HUES64 (cell line): Measurements from ENCODE around the gene USP2.
A peak's percentile ranks its signal among the peaks of the same experiment; 100 is the strongest.

ENCODE experiments used
- H3K27ac ChIP-seq: 2 replicates; pipeline ENCODE4 v1.7.0; 2013; ENCODE audit warnings: low read depth, low read length, inconsistent platforms
- H3K27me3 ChIP-seq: 2 replicates; pipeline ENCODE4 v1.6.1; 2013; ENCODE audit warnings: mild to moderate bottlenecking, low read length; ENCODE audit not compliant: insufficient read depth
- H3K36me3 ChIP-seq: 2 replicates; pipeline ENCODE4 v1.6.1; 2013; ENCODE audit warnings: mild to moderate bottlenecking, low read length; ENCODE audit not compliant: insufficient read depth
- H3K4me1 ChIP-seq: 2 replicates; pipeline ENCODE4 v1.6.1; 2013; ENCODE audit warnings: mild to moderate bottlenecking, low read length, moderate library complexity; ENCODE audit not compliant: insufficient read depth
- H3K4me3 ChIP-seq: 2 replicates; pipeline ENCODE4 v1.5.1; 2013; ENCODE audit warnings: mild to moderate bottlenecking, low read length, moderate library complexity
- H3K9ac ChIP-seq: 2 replicates; pipeline ENCODE4 v1.6.1; 2013; ENCODE audit warnings: mild to moderate bottlenecking, low read depth, low read length
- H3K9me3 ChIP-seq: 2 replicates; pipeline ENCODE4 v1.6.1; 2013; ENCODE audit warnings: low read depth, low read length; ENCODE audit not compliant: insufficient read depth
- WGBS: fragments of 150-250, 120-280 bp; methylation state at CpG from one replicate; pipeline ENCODE4 v1.1.7; 2013; ENCODE audit warnings: missing lambda C conversion rate; 5-methylcytosine and 5-hydroxymethylcytosine counted together

The USP2 gene

DNA sequence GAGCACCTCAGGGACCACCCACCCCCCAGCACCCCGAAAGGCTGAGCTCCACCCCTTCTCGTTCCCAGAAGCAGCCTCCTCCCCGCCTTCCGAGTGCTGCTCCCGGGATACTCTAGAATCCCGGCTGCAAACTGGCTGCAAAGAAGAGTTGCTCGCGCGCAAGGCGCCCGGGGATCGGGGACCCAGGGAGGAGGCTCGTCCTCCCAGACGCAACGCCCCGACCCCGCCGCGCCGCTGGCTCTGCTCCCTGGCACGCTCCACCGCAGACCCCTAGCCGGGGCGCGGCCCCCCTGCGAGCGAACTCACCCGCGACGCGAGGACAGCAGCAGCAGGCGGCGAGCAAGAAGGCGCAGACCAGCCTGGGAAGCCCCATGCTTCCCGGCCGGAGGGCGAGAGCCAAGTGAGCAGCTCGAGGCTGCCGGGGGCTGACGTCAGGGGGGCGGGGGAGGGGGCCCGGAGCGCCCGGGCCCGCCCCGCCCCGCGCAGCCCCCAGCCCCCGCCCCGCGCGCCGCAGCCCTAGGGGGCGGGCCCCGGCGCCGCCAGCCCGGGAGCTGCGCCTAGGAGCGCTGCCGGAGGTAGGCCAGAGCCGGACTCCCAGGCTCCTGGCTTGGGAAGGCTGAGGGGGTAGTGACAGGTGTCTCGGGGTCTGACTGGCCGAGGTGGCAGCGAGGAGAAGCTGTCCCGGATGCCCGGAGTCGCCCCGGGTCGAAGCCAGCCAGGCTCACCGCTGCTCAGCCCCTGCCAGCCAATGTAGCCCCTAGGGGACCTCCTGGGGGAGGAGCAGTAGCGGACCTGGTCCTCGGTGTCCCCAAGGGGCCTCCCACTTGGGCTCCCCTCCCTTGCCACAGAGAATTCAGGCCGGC, 64.5 kb downstream of the USP2 start, which contains the start of gene MCAM:
MCAM (minus strand) TSS at position 402 of the 863 bp plus-strand sequence; CDS start at position 373, 29 bp downstream.
- Histone ChIP-seq H3K4me1 (peaks cover 41% of the 10 kb centered on the region), H3K9ac (peak within 1 kb of the TSS; percentile 68), H3K36me3 (peaks cover 24% of the 10 kb centered on the region), H3K9me3 (no peaks in the 10 kb centered on the region), H3K27me3 (peaks cover 34% of the 10 kb centered on the region), H3K27ac (peak within 1 kb of the TSS; percentile 2; the same call in 1 of the 2 replicates), H3K4me3 (peak within 1 kb of the TSS; percentile 70)
- WGBS, result 1% methylated on average over 74 of the region's 74 CpGs

- WGBS, result 2% methylated on average over 46 of the region's 46 CpGs
- H3K9ac ChIP-seq, result peak overlapping the region; percentile 68; the same call in 1 of the 2 replicates
These were observed 65.3 kb downstream of the USP2 start for GRCh38 chr11:119316016-119316728.

DNA sequence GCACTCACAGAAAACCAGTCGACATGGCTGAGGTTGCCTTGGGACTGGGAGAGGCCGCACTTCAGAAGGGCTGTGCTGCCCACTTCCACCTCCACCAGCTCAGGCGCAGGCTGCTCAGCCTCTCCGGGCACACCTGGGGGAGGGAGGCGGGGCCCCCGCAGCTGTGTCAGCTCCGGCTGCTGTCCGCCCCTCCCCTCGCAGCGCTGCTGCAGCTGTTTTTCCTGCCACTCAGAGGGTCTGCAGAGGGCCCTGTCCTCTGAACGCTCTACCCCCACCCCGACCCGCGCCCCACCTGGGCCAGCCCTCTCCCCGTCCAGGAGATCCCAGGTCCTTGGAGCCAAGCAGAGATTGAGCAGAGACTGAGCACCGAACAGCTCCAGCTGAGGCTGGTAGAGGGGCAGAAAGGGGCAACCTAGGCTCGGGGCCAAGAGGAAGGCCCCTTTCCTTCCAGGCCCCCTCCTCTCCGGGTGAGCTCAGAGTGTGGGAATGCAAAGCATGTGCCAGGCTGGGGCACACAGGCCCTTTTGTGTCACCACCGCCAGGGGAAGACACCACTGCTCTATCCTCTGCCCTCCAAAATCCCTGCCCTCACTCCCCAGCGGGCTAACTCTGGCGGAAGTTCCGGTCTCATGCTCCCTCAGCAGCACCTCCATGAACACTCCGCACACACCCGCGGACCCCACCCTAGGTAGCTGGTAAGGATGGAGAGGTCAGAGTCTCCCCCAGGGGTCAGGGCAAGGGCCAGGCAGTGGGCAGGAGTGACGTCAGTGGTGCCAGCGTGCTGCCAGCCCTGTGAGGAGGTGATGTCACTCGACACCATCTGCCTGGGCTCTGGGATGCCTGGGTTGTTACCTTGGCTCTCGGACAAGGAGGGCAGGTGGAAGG, 66.1 kb downstream of the USP2 start:
- H3K4me3 ChIP-seq, result peak overlapping the region; percentile 70
- 8% methylated on average over 29 of the region's 29 CpGs for WGBS
- no peaks in the 10 kb centered on the region for H3K9me3 ChIP-seq
- peaks cover 32% of the 10 kb centered on the region for H3K36me3 ChIP-seq
- H3K27ac ChIP-seq, result no peak overlapping the region
- H3K4me1 ChIP-seq, result peaks cover 37% of the 10 kb centered on the region
- H3K27me3 ChIP-seq, result peaks cover 34% of the 10 kb centered on the region
- peak overlapping the region; percentile 68; the same call in 1 of the 2 replicates for H3K9ac ChIP-seq

More at GRCh38 chr11:119316016-119316728, 65.3 kb downstream of the USP2 start:
- Histone ChIP-seq H3K27me3 (peaks cover 34% of the 10 kb centered on the region), H3K36me3 (peaks cover 29% of the 10 kb centered on the region), H3K9me3 (no peaks in the 10 kb centered on the region), H3K4me1 (peaks cover 41% of the 10 kb centered on the region), H3K4me3 (peak overlapping the region; percentile 70), H3K27ac (no peak overlapping the region)

- H3K36me3 ChIP-seq, result peaks cover 38% of the 10 kb centered on the region
- H3K4me1 ChIP-seq, result peaks cover 32% of the 10 kb centered on the region
- no peak overlapping the region for H3K27ac ChIP-seq
- H3K4me3 ChIP-seq, result peak overlapping the region; percentile 70
- H3K27me3 ChIP-seq, result peaks cover 34% of the 10 kb centered on the region
- 85% methylated on average over 18 of the region's 18 CpGs for WGBS
- H3K9me3 ChIP-seq, result no peaks in the 10 kb centered on the region
- peak overlapping the region; percentile 39; the same call in 1 of the 2 replicates for H3K9ac ChIP-seq
These were observed 66.8 kb downstream of the USP2 start for GRCh38 chr11:119314726-119315125.

DNA sequence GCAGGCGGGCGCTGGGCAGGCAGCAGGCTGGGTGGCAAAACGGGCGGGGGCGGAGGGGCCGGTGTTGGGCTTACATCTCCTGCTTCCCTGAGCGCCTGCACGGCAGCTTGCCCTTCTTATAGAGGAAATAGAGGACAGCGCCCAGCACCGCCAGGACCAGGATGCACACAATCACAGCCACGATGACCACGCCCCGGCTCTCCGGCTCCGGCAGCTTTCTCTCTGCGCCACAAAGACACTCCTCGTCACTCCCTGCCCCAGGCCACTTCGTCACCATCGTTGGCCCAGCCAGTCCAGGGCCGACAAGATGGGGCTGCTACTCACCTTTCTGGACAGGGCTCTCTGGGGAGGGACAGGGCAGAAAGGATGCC, 70.8 kb downstream of the USP2 start:
- Histone ChIP-seq H3K9ac (no peak overlapping the region), H3K9me3 (no peaks in the 10 kb centered on the region), H3K27ac (no peak overlapping the region), H3K4me1 (peaks cover 8% of the 10 kb centered on the region; the same call in 1 of the 2 replicates), H3K27me3 (peaks cover 11% of the 10 kb centered on the region), H3K36me3 (peaks cover 67% of the 10 kb centered on the region), H3K4me3 (no peak overlapping the region)
- 94% methylated on average over 20 of the region's 20 CpGs for WGBS

GRCh38 chr11:119309953-119310681, 71.4 kb downstream of the USP2 start:
- peaks cover 68% of the 10 kb centered on the region for H3K36me3 ChIP-seq
- 91% methylated on average over 17 of the region's 17 CpGs for WGBS

DNA sequence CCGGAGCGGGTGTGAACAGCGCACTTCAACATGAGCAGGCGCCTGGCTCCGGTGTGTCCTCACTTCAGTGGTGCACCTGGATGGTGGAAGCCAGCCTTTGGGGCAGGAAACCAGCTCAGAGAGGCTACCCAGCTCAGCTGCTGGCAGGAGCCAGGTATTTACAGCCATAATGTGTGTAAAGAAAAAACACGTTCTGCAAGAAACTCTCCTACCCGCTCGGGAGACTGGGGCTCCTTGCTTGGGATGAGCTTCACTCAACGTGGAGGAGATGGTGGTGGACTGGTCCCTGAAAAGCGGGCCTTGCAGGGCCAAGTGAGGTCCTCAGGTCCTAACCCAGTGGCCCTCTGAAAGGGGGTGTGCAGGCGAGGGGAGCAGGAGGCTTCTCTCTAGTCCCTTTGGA, 72.1 kb downstream of the USP2 start:
- H3K4me1 ChIP-seq, result peaks cover 3% of the 10 kb centered on the region; the same call in 1 of the 2 replicates
- H3K27ac ChIP-seq, result no peak overlapping the region
- WGBS, result 92% methylated on average over 11 of the region's 11 CpGs
- no peak overlapping the region for H3K4me3 ChIP-seq
- no peaks in the 10 kb centered on the region for H3K27me3 ChIP-seq
- H3K9me3 ChIP-seq, result no peaks in the 10 kb centered on the region
- peaks cover 66% of the 10 kb centered on the region for H3K36me3 ChIP-seq
- H3K9ac ChIP-seq, result no peak overlapping the region

More at GRCh38 chr11:119309953-119310681, 71.4 kb downstream of the USP2 start:
- H3K4me1 ChIP-seq, result peaks cover 8% of the 10 kb centered on the region; the same call in 1 of the 2 replicates
- no peak overlapping the region for H3K9ac ChIP-seq
- H3K9me3 ChIP-seq, result no peaks in the 10 kb centered on the region
- peaks cover 6% of the 10 kb centered on the region for H3K27me3 ChIP-seq
- H3K4me3 ChIP-seq, result no peak overlapping the region
- H3K27ac ChIP-seq, result no peak overlapping the region

- Histone ChIP-seq H3K4me3 (no peak overlapping the region), H3K4me1 (peaks cover 3% of the 10 kb centered on the region; the same call in 1 of the 2 replicates), H3K36me3 (peaks cover 68% of the 10 kb centered on the region), H3K9me3 (no peaks in the 10 kb centered on the region), H3K27ac (no peak overlapping the region), H3K27me3 (no peaks in the 10 kb centered on the region), H3K9ac (no peak overlapping the region)
- 87% methylated on average over 5 of the region's 5 CpGs for WGBS
These were observed 73.5 kb downstream of the USP2 start for GRCh38 chr11:119307974-119308373.

GRCh38 chr11:119307219-119307618, 74.3 kb downstream of the USP2 start:
- Histone ChIP-seq H3K36me3 (peaks cover 68% of the 10 kb centered on the region), H3K4me1 (peaks cover 3% of the 10 kb centered on the region; the same call in 1 of the 2 replicates), H3K9me3 (no peaks in the 10 kb centered on the region), H3K9ac (no peak overlapping the region), H3K27me3 (no peaks in the 10 kb centered on the region), H3K4me3 (no peak overlapping the region), H3K27ac (no peak overlapping the region)
- WGBS, result 60% methylated on average over 1 of the region's 1 CpG

DNA sequence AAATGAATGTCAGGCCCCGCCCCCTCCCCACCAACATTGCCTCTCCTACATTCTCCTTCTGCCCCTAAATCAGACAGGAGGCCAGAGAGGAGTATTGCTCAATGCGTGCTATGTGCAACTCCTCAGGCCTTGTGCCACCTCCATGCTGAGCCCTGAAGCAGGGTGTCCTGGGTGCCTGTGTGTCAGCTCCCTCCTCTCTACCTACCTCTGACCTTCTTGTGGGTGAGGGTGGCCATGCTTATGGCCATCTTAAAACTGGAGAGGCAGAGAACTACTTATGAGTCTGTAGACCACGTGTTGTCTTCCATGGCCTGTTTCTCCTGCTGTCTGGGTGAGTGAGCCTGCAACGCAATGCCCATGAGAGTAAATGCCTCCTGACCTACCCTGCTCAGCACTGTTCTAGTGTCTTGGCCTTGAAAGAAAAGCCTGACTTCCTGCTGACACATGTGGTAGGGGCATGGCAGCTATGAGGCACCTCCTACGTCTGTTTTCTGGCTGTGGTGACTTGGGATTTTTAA, 75.1 kb downstream of the USP2 start:
- Histone ChIP-seq H3K27ac (peak overlapping the region; percentile 5; the same call in 1 of the 2 replicates), H3K9ac (no peak overlapping the region), H3K27me3 (no peaks in the 10 kb centered on the region), H3K4me3 (no peak overlapping the region), H3K4me1 (peaks cover 3% of the 10 kb centered on the region; the same call in 1 of the 2 replicates), H3K36me3 (peaks cover 71% of the 10 kb centered on the region), H3K9me3 (no peaks in the 10 kb centered on the region)
- 90% methylated on average over 5 of the region's 5 CpGs for WGBS
